Endodermal cell (in vitro differentiated cells): ENCODE measurements around the gene PARP9. TPM values are rescaled to one million over a fixed set of nuclear protein-coding genes. Genes with fewer than 3 reads are reported as not detected.

Experiments
- DNase-seq: peaks from one replicate; pipeline ENCODE4 v3.0.0-alpha.2; 2017
- H3K27ac ChIP-seq: 2 replicates; pipeline ENCODE4 v1.5.1; 2013; ENCODE audit warnings: mild to moderate bottlenecking, low read depth, low read length, moderate library complexity
- H3K27me3 ChIP-seq: 2 replicates; pipeline ENCODE4 v1.6.1; 2013; ENCODE audit warnings: mild to moderate bottlenecking, low read length, moderate library complexity; ENCODE audit not compliant: insufficient read depth, control insufficient read depth, poor library complexity, severe bottlenecking
- H3K36me3 ChIP-seq: 2 replicates; pipeline ENCODE4 v1.7.0; 2013; ENCODE audit warnings: mild to moderate bottlenecking, low read length, moderate library complexity; ENCODE audit not compliant: control insufficient read depth, insufficient read depth
- H3K4me1 ChIP-seq: one replicate; pipeline ENCODE4 v1.7.0; 2013; ENCODE audit warnings: low read length; ENCODE audit not compliant: control insufficient read depth, insufficient read depth
- H3K4me3 ChIP-seq: 2 replicates; pipeline ENCODE4 v1.5.1; 2013; ENCODE audit warnings: mild to moderate bottlenecking, low read length, moderate library complexity
- H3K9ac ChIP-seq: 2 replicates; pipeline ENCODE4 v1.6.1; 2013; ENCODE audit warnings: mild to moderate bottlenecking, low read length, moderate library complexity; ENCODE audit not compliant: poor library complexity, severe bottlenecking; ENCODE audit errors: extremely low read depth
- H3K9me3 ChIP-seq: 2 replicates; pipeline ENCODE4 v1.6.1; 2013; ENCODE audit warnings: mild to moderate bottlenecking, low read length, moderate library complexity; ENCODE audit not compliant: control insufficient read depth
- H3K27ac Mint-ChIP-seq: 2 replicates; pipeline ENCODE4 v1.8.0; 2020; ENCODE audit warnings: mixed read lengths
- H3K27me3 Mint-ChIP-seq: 2 replicates; pipeline ENCODE4 v1.8.0; 2021; ENCODE audit warnings: mild to moderate bottlenecking, mixed read lengths; ENCODE audit not compliant: insufficient read depth
- H3K36me3 Mint-ChIP-seq: 2 replicates; pipeline ENCODE4 v1.8.0; 2020; ENCODE audit warnings: low read depth, mixed read lengths
- H3K4me1 Mint-ChIP-seq: 2 replicates; pipeline ENCODE4 v1.8.0; 2020; ENCODE audit warnings: mixed read lengths
- H3K4me3 Mint-ChIP-seq: 2 replicates; pipeline ENCODE4 v1.8.0; 2020; ENCODE audit warnings: mild to moderate bottlenecking, moderate library complexity, mixed read lengths
- H3K9me3 Mint-ChIP-seq: 2 replicates; pipeline ENCODE4 v1.8.0; 2020; ENCODE audit warnings: mild to moderate bottlenecking, mixed read lengths
- CTCF ChIP-seq: fragments of 200-600 bp; sonication (generic); conservative IDR thresholded peaks from 2 replicates; pipeline ENCODE4 v1.5.0; 2021; ENCODE audit warnings: antibody characterized with exemption, mild to moderate bottlenecking
- WGBS, 2 experiments: methylation state at CpG; one replicate each; pipeline versions ENCODE4 v1.1.5 to v1.1.7; 2013; ENCODE audit warnings: missing lambda C conversion rate in 2 of 2, mixed read lengths in 1 of 2; ENCODE audit not compliant: insufficient coverage in 1 of 2, insufficient read length in 1 of 2; 5-methylcytosine and 5-hydroxymethylcytosine counted together
- total RNA-seq, 2 donors: library from RNA; stranded (reverse); fragmentation: NEBNext Ultra II Directional in 1 of 2; extraction: Animal tissue kit (Norgen Biotek cat#: 25700) in 1 of 2; gene quantifications; 2 replicates in 1 of 2; 3 replicates in 1 of 2; pipeline ENCODE4 v1.2.1, GENCODE V29; 2021

The PARP9 gene
- total RNA-seq, 2 donors from 2014 or later = 3.7 to 4.3 TPM

GRCh38 chr3:122535964-122536631, 28.0 kb downstream of the PARP9 start:
- peaks cover 8% of the 10 kb centered on the region for H3K4me1 ChIP-seq
- peak overlapping the region; percentile 20 for H3K27ac Mint-ChIP-seq
- H3K4me3 ChIP-seq = no peak overlapping the region
- H3K9ac ChIP-seq = no peak overlapping the region
- H3K27me3 Mint-ChIP-seq = no peaks in the 10 kb centered on the region
- H3K9me3 Mint-ChIP-seq = no peaks in the 10 kb centered on the region
- TF ChIP-seq CTCF = no peak
- DNase-seq = peak; percentile 79
- no peaks in the 10 kb centered on the region for H3K36me3 ChIP-seq
- no peaks in the 10 kb centered on the region for H3K36me3 Mint-ChIP-seq
- 67 to 70% methylated on average over 6 of the region's 6 CpGs for WGBS, 2 experiments
- H3K4me1 Mint-ChIP-seq = peaks cover 21% of the 10 kb centered on the region
- no peaks in the 10 kb centered on the region for H3K27me3 ChIP-seq
- no peak overlapping the region for H3K4me3 Mint-ChIP-seq
- H3K9me3 ChIP-seq = no peaks in the 10 kb centered on the region
- H3K27ac ChIP-seq = no peak overlapping the region

- H3K4me3 ChIP-seq = no peak overlapping the region
- Mint-ChIP-seq H3K27ac (no peak overlapping the region), H3K4me1 (peaks cover 21% of the 10 kb centered on the region), H3K4me3 (no peak overlapping the region), H3K36me3 (no peaks in the 10 kb centered on the region), H3K9me3 (no peaks in the 10 kb centered on the region), H3K27me3 (no peaks in the 10 kb centered on the region)
- DNase-seq = peak; percentile 61
- no peak overlapping the region for H3K9ac ChIP-seq
- no peak overlapping the region for H3K27ac ChIP-seq
- WGBS, 2 experiments = 86 to 88% methylated on average over 1 of the region's 1 CpG
- no peaks in the 10 kb centered on the region for H3K9me3 ChIP-seq
- peaks cover 8% of the 10 kb centered on the region for H3K4me1 ChIP-seq
- no peaks in the 10 kb centered on the region for H3K27me3 ChIP-seq
- TF ChIP-seq CTCF = no peak
- no peaks in the 10 kb centered on the region for H3K36me3 ChIP-seq
Observed at GRCh38 chr3:122533931-122534334, 30.2 kb downstream of the PARP9 start.

- H3K36me3 Mint-ChIP-seq = no peaks in the 10 kb centered on the region
- DNase-seq = no peak
- H3K9ac ChIP-seq = no peak overlapping the region
- peaks cover 21% of the 10 kb centered on the region for H3K4me1 Mint-ChIP-seq
- peaks cover 8% of the 10 kb centered on the region for H3K4me1 ChIP-seq
- no peaks in the 10 kb centered on the region for H3K27me3 ChIP-seq
- no peaks in the 10 kb centered on the region for H3K27me3 Mint-ChIP-seq
- no peaks in the 10 kb centered on the region for H3K9me3 ChIP-seq
- H3K9me3 Mint-ChIP-seq = no peaks in the 10 kb centered on the region
- H3K4me3 Mint-ChIP-seq = no peak overlapping the region
- H3K27ac Mint-ChIP-seq = no peak overlapping the region
- no peak overlapping the region for H3K4me3 ChIP-seq
- no peak for TF ChIP-seq CTCF
- 89 to 100% methylated on average over 1 to 2 of the region's 2 CpGs for WGBS, 2 experiments
- H3K27ac ChIP-seq = no peak overlapping the region
- H3K36me3 ChIP-seq = no peaks in the 10 kb centered on the region
Observed at GRCh38 chr3:122533480-122533879, 30.6 kb downstream of the PARP9 start.
